WERI-Rb-1 (cell line): ENCODE measurements around the gene PSTK.

Experiments used
- DNase-seq: peaks from one replicate; pipeline ENCODE4 v3.0.0-alpha.2; 2020
- H3K27ac ChIP-seq: fragments of 250-450 bp; sonication (Bioruptor Pico); 2 replicates; pipeline ENCODE4 v1.5.1; 2020; ENCODE audit warnings: mild to moderate bottlenecking, moderate library complexity
- H3K27me3 ChIP-seq: fragments of 250-450 bp; sonication (Bioruptor Pico); 2 replicates; pipeline ENCODE4 v1.5.1; 2021; ENCODE audit warnings: mild to moderate bottlenecking, low read depth, moderate library complexity; ENCODE audit not compliant: insufficient read depth, severe bottlenecking
- H3K36me3 ChIP-seq: fragments of 250-450 bp; sonication (Bioruptor Pico); 2 replicates; pipeline ENCODE4 v1.5.1; 2020; ENCODE audit warnings: mild to moderate bottlenecking, moderate library complexity
- H3K4me3 ChIP-seq: 2 replicates; pipeline ENCODE4 v1.5.1; 2011; ENCODE audit warnings: low read depth, mild to moderate bottlenecking, control low read depth, low read length
- H3K9me3 ChIP-seq: fragments of 250-450 bp; sonication (Bioruptor Pico); 2 replicates; pipeline ENCODE4 v1.5.1; 2021; ENCODE audit warnings: mild to moderate bottlenecking, moderate library complexity; ENCODE audit not compliant: severe bottlenecking
- CTCF ChIP-seq: IDR thresholded peaks from 2 replicates; pipeline ENCODE4 v1.5.1; 2011; ENCODE audit warnings: low read depth, mild to moderate bottlenecking, control low read depth, inconsistent platforms, low read length

PSTK gene

DNA sequence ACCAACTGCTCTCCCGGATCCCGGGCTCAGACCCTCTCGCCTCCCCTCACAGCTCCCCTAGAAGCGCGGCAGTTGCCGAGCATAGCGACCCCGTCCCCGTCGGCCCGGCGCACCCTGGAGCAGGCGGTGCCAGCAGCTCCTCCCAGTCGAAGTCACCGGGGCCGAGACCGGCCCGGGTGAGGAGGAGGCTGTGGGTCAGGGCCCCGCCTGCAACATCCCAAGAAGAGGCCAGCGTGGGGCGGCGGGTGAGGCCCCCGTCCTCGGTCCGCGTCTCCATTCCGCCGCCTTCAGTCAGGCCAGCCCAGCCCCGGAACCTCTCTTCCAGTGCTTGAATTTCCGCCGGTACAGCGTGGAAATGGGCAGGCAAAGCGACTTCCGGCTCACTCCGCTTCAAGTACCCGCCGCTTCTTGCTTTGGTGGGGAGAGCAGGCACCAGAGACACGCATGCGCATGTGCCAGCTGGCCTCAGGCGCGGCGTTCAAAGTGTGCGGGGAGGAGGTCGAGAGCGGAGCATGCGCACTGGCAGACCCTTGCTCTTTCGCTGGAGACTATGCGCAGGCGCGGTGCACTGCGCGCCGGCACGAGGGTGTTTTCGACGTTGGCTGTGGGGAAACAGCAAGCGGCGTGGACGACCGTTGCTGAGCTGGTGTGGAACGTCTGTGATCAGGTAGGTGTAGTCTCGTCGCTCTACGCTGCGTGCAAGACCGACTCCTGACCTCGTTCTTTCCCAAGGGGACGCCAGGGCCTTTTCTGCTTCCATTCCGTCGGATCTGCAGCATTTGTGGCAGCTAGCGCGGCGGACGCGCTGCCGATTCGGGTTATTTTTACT, 26.1 kb upstream of the PSTK start, which contains the start of gene C10orf88:
C10orf88 (minus strand) TSS at position 326 of the 829 bp plus-strand sequence; CDS start at position 277, 49 bp downstream.
- TF ChIP-seq CTCF: no peak
- H3K36me3 ChIP-seq: peaks cover 2% of the 10 kb centered on the region; the same call in 1 of the 2 replicates
- DNase-seq: peak; percentile 98
- H3K9me3 ChIP-seq: peaks cover 6% of the 10 kb centered on the region
- H3K27me3 ChIP-seq: no peaks in the 10 kb centered on the region
- H3K27ac ChIP-seq: peak within 1 kb of the TSS; percentile 82
- peak within 1 kb of the TSS; percentile 84 for H3K4me3 ChIP-seq

GRCh38 chr10:122954731-122955050, 25.5 kb upstream of the PSTK start:
- Histone ChIP-seq H3K27ac (no peak overlapping the region), H3K36me3 (no peaks in the 10 kb centered on the region), H3K9me3 (peaks cover 6% of the 10 kb centered on the region), H3K4me3 (no peak overlapping the region), H3K27me3 (no peaks in the 10 kb centered on the region)
- no peak for DNase-seq
- no peak for TF ChIP-seq CTCF

DNA sequence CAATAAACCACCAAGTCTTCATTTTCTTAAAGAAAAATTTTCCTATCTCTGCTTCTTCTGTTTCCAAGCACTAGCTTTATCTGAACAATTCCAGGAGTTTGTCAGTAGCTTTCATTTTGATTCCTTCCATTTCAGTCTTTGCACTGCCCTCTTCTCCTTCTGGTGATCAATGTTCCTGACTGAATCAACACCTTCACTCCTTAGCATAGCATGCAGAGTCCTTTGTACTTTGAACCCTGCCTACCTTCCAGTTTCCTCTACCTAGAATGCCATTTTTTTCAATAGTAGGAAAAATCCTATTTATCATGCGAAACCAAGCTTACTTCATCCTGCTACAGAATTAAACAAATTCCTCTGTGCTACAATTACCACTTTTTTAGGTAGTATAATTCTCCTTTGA, 24.3 kb upstream of the PSTK start:
- H3K36me3 ChIP-seq: no peaks in the 10 kb centered on the region
- H3K4me3 ChIP-seq: no peak overlapping the region
- no peak for TF ChIP-seq CTCF
- no peak overlapping the region for H3K27ac ChIP-seq
- peaks cover 6% of the 10 kb centered on the region for H3K9me3 ChIP-seq
- no peaks in the 10 kb centered on the region for H3K27me3 ChIP-seq
- DNase-seq: no peak

GRCh38 chr10:122957474-122957873, 22.7 kb upstream of the PSTK start:
- TF ChIP-seq CTCF: no peak
- no peak for DNase-seq
- Histone ChIP-seq H3K4me3 (no peak overlapping the region), H3K36me3 (no peaks in the 10 kb centered on the region), H3K9me3 (peaks cover 6% of the 10 kb centered on the region), H3K27ac (no peak overlapping the region), H3K27me3 (no peaks in the 10 kb centered on the region)

GRCh38 chr10:122962405-122962804, 17.8 kb upstream of the PSTK start:
- no peak for DNase-seq
- no peaks in the 10 kb centered on the region for H3K27me3 ChIP-seq
- peaks cover 2% of the 10 kb centered on the region for H3K9me3 ChIP-seq
- H3K4me3 ChIP-seq: no peak overlapping the region
- TF ChIP-seq CTCF: no peak
- H3K27ac ChIP-seq: no peak overlapping the region
- no peaks in the 10 kb centered on the region for H3K36me3 ChIP-seq

GRCh38 chr10:122966879-122967278, 13.3 kb upstream of the PSTK start:
- no peak for DNase-seq
- no peak overlapping the region for H3K27ac ChIP-seq
- H3K4me3 ChIP-seq: no peak overlapping the region
- H3K36me3 ChIP-seq: no peaks in the 10 kb centered on the region
- TF ChIP-seq CTCF: no peak
- peaks cover 14% of the 10 kb centered on the region for H3K9me3 ChIP-seq
- H3K27me3 ChIP-seq: no peaks in the 10 kb centered on the region
